ENCODE measurements around the gene HK2. TPM values are rescaled to one million over a fixed set of nuclear protein-coding genes. Genes with fewer than 3 reads are reported as not detected.
A peak's percentile ranks its signal among the peaks of the same experiment; 100 is the strongest.

The HK2 gene
- total RNA-seq, 1 experiment from 2014 or later: 8.9 TPM

DNA sequence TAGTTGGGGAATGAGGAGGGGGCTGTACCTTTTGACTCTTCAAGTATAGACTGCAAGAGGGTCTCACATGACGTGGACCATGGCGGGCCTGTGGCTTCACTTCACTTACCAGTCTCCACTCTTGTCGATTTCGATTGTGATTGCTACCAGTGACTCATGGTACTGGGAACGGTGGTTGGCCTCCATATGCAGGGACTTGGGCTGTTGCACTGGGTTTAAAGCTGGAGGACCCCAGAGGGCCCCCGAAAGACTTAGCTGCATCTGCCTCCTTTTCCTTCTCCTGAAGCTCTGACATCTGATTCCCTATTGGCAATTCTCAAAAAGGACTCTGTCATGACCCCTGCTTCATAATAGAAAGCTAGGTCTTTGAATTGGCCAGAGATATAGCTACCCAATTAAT, 43.4 kb downstream of the HK2 start:
- DNase-seq (ENCODE audit: low read depth): no peak

DNA sequence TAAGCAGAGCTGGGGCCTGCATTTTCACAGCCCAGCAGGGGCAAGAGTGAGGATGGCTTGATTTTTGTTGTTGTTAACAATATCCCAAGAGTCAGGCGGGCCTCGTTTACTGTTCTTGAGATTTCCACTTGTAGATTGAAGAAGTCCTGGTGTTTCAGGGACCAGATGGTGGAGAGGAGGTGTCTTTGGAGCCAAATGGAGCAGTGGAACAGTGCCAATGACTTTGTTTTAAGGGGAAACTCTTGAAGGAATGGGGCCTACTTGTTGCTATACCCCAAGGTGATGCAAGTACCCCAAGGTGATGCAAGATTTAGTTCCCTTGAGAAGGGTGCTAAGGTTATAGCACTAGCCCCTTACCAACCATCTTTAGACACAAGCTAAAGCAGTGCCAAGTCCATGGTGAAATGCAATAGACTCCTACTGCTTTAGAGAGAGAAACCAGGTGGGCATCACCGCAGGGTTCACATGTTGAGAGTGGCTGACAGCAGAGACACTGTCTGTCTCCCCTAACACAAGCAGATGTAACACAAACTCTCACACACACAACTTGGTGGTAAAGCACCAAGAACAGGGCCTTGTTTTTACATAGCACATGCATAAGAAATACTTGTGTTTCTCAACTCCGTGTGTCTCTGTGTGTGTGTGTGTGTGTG, 44.0 kb downstream of the HK2 start:
- DNase-seq (ENCODE audit: low read depth): no peak

DNA sequence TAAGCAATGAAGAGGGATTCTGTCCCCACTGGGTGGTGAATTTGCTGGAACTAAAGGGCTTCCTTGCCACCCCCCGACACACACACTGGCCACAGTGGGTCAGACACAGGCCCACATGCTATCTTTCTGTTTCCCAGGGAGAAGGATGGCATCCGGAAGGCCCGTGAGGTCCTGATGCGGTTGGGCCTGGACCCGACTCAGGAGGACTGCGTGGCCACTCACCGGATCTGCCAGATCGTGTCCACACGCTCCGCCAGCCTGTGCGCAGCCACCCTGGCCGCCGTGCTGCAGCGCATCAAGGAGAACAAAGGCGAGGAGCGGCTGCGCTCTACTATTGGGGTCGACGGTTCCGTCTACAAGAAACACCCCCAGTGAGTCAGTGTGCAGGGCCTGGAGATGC, 44.6 kb downstream of the HK2 start:
- no peak for DNase-seq (ENCODE audit: low read depth)

DNA sequence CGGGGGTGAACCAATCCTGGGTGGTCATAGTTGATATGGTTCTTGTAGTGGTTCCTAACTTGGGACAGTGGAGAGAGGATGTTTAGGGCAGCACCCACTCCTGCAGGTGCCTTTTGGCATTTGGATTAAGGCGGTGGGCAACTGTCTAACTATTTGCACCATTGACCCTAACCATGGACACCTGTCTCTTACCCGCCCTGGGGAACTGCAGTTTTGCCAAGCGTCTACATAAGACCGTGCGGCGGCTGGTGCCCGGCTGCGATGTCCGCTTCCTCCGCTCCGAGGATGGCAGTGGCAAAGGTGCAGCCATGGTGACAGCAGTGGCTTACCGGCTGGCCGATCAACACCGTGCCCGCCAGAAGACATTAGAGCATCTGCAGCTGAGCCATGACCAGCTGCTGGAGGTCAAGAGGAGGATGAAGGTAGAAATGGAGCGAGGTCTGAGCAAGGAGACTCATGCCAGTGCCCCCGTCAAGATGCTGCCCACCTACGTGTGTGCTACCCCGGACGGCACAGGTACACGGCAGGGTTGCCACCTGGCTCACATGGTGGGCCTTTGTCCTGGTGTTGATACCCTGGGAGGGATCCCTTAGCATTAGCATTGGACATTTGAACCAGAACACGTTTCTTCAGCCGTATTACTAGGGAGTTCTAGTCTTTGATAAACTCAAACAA, 46.3 kb downstream of the HK2 start:
- DNase-seq (ENCODE audit: low read depth): no peak

DNA sequence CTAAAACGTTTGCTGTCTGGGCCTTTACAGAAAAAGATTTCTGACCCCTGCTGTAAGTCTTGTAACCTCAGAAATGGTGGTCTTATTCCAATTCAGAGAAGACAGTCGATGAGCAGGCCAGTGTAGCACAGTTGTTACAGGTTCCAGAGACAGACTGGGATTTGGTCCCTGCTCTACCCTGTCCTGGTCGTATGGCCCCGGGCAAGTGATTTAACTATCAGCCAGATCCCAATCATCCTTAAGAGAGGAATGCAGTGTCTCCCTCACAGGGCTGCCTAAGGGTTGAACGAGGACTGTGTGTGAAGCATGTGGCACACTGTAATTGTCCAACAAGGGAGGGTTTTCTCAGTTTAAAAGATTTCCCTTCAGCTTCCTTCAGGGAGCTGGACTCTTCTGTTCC, 47.2 kb downstream of the HK2 start:
- no peak for DNase-seq (ENCODE audit: low read depth)

DNA sequence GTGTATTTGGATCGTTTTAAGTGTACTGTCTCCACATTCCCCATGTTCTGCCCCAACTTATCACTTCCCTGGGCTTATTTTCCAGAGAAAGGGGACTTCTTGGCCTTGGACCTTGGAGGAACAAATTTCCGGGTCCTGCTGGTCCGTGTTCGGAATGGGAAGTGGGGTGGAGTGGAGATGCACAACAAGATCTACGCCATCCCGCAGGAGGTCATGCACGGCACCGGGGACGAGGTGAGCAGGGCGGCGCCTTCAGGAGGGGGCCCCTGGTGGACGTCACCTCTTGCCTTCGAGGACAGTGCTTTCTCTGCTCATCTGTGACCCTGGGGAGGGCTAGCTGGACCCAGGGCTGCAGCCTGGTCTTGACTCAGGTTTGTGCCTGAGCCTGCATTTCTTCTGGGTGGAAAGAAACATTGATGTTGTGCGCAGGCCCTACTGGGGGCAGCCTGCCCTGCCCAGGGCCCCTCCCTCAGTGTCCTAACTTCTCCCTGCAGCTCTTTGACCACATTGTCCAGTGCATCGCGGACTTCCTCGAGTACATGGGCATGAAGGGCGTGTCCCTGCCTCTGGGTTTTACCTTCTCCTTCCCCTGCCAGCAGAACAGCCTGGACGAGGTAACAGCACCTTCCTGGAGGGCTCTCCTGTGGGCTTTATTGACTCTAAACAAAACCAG, 47.8 kb downstream of the HK2 start:
- no peak for DNase-seq (ENCODE audit: low read depth)

DNA sequence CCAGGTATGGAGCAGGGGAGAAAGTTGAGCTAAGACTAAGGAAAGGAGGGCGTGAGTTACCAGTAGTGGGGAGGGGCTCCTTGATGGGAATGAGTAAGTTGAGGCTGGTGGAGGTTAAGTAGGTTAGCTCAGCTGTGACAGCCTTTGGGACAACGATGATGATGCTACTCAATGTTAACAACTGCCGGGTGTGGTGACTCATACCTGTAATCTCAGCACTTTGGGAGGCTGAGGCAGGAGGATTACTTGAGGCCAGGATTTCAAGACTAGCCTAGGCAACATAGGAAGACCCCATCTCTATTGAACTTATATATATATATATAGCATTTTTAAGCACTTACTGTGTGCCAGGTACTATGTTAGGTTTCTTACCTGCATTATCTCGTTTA, 48.4 kb downstream of the HK2 start:
- no peak for DNase-seq (ENCODE audit: low read depth)

DNA sequence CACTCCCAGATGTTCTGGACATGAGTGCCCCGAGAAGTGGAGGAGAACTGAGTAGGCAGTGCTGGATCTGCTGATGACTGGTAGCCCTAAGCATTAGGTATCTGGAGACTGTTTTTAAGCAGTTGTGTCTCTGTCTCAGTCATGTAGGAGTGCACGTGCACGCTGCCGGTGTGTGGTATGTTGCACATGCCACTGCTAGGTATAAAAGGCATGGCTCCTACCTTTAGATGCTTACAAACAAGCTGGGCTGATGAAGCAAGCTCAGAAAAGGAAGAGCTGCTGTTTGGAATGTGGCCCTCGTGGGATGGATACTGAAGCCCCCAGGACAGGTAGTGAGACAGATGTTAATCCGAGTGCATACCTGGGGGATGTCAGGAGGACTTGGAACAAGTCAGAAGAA, 49.1 kb downstream of the HK2 start:
- DNase-seq (ENCODE audit: low read depth): no peak

DNA sequence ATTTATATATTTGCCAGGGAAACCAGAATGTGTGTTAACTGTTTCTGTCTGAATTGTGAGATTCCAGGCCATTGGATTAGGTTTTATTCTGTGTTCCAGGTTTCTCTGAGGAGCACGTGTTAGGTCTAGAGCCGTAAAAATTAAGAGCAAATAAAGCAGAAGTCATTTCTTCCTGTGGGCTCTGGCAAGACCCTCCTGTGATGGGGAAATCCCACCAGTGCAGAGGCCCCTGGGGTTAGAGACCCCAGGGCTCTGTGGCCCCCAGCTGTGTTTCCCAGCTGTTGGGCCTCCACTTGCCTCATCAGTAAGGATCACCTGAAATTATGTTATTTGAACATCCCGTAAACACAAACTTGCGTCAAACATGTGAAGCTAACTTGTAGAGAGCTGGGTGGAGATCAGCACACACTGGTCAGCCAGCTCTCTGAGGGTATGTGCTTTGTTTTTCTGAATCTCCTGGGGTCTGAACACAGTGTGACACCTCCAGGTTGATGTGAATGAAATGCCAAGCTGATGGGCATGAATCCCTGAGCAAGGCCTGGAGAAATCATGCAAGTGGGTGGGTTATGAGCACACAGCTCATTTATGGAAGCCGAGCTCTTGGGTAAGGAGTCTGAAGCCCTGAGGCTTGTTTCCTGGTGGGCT, 50.3 kb downstream of the HK2 start:
- DNase-seq (ENCODE audit: low read depth): no peak

DNA sequence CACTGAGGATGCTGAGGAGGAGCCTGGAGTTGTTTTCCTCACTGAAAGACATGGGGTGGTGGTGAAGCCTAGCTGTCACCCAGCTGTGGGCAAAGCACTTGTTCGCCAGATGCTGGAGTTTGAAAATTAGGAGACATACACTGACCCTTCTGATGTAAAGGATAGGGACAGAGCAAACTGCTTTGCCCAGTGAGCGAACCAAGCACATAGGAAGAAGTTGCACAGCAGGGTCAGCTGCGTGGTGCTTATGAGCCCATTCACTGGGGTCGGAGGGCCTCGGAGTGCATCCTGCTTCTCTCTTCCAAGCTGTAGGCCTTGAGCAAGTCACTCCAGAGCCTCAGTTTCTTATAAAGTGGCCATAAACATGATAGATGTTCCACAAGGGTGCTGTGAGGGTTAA, 50.9 kb downstream of the HK2 start:
- DNase-seq (ENCODE audit: low read depth): no peak

DNA sequence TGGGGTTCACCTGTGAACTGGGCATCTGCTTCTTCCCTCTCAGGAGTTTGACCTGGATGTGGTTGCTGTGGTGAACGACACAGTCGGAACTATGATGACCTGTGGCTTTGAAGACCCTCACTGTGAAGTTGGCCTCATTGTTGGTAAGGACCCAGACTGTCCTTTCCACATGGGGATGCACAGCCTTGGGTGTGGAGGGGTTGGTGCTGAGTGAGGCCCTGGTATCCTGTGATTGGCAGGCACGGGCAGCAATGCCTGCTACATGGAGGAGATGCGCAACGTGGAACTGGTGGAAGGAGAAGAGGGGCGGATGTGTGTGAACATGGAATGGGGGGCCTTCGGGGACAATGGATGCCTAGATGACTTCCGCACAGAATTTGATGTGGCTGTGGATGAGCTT, 52.3 kb downstream of the HK2 start:
- no peak for DNase-seq (ENCODE audit: low read depth)

DNA sequence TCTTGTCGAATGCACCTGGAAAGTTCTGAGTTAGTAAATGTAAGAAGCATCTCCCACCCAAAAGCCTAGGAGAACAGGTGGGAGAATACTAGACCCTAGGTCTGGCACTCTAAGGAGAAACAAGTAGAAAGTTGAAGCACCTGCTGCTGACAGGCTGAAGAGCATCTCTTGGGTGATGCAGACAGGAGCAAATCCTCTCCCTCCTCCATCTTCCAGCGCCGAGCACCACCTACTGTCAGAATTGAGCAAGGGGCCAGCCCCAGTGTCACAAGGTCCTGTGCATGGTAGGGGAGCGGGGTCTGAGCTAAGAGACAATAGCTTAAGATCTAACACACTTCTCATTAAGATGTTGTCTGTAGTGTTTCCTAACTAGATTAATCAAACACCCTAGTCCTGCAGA, 52.9 kb downstream of the HK2 start:
- no peak for DNase-seq (ENCODE audit: low read depth)

DNA sequence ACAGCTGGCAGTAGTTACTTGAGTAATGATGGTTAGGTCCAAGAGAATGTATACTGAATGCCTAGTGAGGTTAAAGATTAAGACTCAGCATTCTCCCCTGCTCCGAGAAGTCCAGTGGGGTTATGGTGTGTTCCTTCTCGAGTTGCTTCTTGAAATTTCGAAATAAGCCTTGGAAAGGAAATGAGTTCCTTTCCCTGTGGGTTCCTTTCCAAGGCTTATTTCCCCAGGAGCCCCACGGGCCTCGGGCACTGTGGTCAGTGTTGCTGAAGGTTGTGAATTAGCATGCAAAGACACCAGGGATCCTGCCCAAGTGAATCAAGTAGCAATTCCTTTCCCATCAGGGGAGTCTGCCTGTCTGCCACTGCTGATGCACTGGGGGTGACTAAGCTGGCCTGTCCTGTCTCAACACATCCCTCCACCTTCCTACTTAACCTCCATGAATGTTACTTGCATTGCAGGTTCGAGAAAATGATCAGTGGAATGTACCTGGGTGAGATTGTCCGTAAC, 53.6 kb downstream of the HK2 start:
- DNase-seq (ENCODE audit: low read depth): no peak

DNA sequence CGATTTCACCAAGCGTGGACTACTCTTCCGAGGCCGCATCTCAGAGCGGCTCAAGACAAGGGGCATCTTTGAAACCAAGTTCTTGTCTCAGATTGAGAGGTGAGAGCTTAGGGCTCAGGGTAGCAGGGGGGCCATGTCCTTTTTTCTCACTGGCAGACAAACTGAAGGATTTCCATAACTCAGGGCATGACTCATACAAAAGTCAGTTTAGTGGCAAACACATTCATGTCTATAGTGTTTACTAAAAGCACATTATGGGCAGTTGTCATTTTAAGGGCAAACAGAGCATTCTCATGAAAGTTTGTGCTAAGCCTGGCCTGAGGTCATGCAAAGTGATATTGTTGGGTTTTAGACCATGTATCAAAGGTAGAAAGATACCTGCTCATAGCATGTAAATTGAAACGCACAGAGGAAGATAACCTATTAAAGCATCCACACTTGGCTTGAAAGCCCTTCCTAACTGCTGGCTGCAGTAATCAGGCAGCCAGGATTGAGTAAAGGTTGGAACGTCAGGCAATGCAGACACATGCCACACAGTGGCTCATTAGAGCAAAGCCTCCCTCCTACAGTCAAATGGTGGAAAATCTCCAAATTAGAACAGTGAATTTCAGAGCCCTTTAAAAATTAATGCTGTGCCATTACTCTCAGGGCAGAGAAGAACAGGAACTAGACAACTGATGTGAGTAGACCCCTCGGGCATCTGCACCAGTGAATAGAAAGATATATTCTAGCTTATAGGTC, 54.2 kb downstream of the HK2 start:
- no peak for DNase-seq (ENCODE audit: low read depth)

DNA sequence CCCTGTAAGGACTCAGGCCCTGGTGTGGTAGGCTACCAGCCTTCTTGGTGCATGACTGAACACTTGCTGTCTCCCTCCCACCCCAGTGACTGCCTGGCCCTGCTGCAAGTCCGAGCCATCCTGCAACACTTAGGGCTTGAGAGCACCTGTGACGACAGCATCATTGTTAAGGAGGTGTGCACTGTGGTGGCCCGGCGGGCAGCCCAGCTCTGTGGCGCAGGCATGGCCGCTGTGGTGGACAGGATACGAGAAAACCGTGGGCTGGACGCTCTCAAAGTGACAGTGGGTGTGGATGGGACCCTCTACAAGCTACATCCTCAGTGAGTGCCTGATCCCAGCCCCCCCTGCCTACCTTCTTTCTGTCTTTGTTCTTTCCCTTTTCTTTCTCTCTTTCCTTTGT, 55.2 kb downstream of the HK2 start:
- no peak for DNase-seq (ENCODE audit: low read depth)

DNA sequence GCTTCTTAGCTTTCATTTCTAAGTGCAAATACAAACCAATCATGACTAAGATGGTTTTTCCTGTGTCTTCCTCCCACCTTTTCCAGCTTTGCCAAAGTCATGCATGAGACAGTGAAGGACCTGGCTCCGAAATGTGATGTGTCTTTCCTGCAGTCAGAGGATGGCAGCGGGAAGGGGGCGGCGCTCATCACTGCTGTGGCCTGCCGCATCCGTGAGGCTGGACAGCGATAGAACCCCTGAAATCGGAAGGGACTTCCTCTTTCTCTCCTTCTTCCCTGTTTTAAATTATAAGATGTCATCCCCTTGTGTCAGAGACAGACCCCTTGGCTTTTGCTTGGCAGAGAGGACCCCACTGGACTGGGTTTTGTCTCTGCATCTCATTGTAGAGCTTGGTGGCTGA, 56.8 kb downstream of the HK2 start:
- DNase-seq (ENCODE audit: low read depth): no peak

DNA sequence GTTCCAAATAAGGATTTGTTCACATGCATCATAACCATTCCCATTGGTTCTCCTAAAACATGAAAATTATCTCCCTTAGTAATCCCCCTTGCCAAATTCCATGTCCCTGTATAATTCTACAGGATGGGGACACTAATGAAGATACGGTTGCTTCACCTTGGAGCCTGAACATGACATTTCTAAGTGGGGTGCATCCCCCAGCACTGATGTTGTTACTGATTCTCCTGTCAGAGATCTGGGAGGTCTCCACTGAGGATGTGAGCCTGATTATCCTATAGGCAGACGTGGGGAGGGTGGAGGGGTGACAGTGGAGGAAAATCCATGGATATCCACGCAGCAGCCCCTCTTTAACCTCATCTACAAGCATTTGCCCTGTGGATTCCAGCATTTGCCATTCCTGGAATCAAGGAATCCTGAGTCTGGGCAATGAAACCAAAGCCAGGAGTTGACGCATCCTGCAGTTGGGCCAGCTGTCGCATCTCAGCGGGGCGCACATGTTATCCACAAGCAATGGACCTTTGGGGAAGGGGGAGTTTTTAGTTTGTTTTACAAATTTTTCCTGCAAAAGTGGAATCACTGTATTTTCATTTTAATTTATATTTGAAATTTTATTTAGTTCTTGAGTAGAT, 57.3 kb downstream of the HK2 start:
- no peak for DNase-seq (ENCODE audit: low read depth)

DNA sequence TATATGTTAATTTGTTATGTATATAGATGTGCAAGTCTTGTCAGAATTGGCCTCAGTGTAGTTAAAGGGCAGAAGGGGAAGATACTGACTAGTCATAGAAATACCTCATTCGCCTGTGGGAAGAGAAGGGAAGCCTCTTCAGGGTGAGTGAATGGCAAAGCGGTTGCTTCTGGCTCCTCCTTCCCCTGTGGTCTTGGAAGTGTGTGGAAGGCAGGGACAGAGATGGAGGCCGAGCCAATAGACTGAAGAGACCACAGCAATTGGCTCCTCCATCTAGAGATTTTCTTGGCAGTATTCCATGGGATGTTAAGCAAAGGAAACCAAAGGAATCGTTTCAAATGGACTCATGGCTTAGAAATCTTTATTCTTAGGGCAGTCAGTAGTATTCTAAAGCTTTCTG, 57.9 kb downstream of the HK2 start:
- peak; percentile 58 for DNase-seq (ENCODE audit: low read depth)

DNA sequence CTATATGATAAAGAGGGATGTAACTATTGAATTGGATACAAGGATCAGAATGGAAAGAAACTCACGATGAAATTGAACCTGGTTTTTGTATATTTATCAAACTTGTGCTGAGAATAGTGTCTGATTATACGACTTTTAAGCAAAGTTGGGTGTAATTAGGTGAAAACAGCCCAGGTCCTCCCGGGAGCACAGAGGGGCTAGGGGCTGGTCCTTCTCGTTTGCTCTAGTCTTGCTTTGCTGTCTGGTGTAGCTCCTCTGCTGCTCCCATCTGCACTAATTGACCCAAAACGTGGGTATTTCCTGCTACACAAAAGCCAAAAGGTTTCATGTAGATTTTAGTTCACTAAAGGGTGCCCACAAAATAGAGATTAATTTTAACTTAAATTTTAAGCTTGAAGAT, 58.7 kb downstream of the HK2 start:
- no peak for DNase-seq (ENCODE audit: low read depth)

DNA sequence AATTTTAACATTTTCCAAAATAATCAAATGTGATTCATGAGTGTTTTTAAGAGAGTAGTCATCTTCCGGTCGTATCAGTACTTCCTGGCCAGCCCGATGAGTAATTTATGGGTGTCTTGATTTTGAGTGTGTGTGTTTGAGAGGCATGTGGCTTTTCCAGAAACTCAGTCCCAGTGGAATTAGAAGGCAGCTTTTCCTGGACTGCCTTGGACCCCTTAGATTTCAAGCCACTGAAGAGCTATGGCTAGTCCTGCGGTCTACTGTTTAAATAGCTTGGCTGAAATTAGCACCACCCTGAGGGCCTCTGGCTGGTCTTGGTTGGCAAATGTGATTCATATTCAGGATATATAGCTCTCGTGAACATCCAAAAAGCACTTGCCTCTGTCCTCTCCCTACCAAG, 59.4 kb downstream of the HK2 start:
- peak; percentile 77 for DNase-seq (ENCODE audit: low read depth)

DNA sequence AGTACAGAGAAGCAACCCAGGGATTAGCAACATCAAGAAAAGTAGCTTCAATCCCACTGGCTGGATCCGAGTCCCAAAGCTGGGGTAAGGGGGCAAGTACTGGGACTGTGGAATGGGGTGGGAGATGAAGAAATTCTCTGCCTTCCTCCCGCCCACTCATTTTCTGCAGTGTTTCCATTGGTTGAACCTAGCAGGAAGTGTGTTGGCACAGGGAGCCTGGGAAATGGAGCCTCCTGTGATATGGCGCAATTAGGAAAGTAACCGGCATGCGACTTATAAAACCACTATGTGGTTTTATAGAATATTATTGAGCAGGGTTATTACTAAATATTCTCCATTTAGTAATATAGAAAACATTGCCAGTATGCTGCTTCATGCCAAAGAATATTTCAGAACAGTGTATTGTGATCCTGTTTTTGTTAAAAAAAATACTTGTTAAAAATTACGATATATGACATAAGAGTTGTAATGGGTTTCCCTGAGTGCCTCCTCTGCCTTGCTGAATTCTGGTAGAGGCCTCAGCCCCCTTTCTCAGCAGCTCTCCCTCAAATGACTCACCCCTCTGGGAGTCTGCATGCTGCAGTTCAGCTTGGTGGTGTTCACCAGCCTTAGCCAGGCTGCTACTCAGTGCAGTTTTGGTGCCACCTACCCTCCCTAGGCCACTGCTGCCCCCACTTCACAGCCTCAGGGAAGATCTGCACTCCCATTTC, 60.5 kb downstream of the HK2 start:
- DNase-seq (ENCODE audit: low read depth): peak; percentile 62
